ENCODE measurements around the gene NUDT9.
"Not testable (repeated sequence)": the region's sequence is repeated elsewhere in the genome, so short reads cannot be mapped to it uniquely, and the experiment has no call there.

Gene NUDT9, protein sequence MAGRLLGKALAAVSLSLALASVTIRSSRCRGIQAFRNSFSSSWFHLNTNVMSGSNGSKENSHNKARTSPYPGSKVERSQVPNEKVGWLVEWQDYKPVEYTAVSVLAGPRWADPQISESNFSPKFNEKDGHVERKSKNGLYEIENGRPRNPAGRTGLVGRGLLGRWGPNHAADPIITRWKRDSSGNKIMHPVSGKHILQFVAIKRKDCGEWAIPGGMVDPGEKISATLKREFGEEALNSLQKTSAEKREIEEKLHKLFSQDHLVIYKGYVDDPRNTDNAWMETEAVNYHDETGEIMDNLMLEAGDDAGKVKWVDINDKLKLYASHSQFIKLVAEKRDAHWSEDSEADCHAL

DNA sequence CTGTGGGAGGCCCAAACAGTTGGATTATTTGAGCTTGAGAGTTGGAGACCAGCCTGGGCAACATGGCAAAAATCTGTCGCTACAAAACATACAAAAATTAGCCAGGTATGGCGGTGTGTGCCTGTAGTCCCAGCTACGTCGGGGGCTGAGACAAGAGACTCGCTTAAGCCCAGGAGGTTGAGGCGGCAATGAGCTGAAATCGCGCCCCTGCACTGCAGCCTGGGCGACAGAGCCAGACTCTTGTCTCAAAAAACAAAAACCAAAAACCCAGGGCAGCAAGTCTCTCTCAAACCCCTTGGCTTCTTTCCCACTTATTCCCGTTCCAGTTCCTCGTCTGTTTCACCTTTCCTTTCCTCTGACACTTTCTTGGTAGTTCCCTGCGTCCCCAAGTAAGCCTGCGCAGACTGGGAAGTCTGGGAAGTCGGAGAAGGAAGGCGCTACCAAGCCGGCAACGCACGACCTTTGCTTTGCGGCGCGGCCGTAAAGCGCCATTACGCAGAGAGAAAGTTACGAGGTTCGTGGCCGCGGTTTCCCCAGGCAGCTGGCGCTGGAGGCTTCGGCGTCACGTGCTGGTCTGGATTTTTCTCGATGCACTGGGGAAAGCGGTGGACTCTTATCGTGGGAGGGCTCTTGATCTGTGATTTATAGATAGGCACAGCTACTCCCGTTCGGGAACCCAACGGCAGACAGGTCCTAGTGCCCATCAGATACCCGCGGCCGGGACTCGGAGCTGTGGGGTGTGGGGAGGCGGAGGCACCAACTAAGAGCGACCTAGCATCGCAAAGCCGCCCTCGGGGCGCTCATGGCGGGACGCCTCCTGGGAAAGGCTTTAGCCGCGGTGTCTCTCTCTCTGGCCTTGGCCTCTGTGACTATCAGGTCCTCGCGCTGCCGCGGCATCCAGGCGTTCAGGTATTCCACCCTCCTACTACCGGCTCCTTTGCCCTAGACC is at the start of gene NUDT9:
NUDT9 (plus strand) TSS at position 470 of the 949 bp plus-strand sequence; CDS start at position 803, 333 bp downstream.
- peak; percentile 91 to 92 for DNase-seq

DNA sequence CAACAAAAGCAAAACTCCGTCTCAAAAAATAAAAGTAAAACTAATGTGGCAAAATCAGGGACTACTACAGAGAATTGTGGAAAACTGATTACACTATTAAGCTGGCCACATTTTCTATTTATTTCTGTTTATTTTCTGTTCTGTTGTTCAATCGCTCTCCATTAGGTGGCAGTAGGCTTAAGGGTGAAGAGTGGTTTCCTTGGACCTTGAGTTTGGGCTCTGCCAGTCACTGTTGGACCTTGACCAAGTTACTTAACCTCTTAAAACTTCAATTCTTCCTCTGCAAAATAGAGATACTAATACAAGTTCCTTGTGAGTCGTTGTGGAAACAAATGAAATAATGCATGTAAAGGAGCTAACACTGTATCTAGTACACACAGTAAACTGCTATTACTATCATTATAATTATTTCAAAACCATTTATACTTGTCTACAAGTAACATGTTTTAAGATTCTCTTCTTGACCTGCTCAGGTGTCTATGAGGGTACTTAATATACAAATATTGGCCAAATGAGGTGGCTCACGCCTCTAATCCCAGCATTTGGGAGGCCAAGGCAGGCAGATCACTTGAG is 46.6 kb upstream of the NUDT9 start:
- DNase-seq: no peak

DNA sequence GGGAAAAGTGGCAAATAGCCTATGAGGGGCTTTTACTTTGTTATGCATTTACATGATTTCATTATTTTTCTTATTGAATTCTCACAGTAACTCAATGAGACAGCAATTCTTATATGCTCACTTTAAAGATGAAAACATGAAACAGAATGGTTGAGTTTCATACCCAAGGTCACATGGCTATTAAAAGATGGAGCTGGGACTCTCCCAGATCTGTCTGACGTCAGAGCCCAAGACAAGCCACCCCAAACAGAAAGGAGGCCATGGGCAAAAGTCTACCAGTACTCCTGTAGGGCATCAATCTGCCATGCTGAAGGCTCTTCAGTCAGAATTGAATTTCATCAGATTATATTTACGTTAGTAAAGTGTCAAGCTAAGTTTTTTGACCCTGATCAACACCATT is 44.6 kb upstream of the NUDT9 start:
- DNase-seq: no peak

DNA sequence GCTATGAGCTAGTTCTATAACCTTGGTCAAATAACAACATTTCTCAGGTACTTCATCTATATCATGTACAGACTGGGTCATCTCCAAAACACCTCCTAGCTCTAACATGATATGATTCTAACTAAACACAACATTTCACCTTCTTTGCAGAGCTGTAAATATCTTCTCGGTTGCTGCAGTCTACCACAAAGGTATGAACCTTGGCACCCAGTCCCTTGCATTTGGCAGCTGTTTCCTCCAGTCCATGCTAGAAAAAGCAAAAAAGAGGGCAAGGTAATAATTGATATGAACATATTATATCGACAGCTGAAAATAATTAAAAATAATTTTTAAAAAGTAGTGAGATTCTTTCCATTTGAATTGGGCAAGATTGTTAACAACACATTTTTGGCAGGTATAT is 40.3 kb upstream of the NUDT9 start:
- no peak for DNase-seq

DNA sequence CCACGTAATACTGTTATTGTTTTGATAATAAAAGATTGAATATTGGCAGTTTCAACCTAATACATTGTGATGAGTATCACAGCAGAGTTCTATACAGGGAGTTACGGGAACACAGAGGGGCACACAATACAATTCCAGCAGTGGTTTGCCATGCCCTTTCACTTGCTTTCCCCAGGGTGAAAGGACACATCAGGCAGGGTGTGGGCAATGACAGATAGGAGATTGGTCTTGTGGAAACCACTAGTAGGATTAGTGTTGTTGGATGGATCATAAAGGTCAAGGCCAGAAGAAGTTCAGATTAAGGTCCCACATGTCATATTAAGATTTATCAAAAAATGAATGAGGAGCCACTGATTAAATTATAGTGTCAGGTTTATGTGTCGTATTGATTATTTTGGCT is 39.4 kb upstream of the NUDT9 start:
- no peak for DNase-seq

DNA sequence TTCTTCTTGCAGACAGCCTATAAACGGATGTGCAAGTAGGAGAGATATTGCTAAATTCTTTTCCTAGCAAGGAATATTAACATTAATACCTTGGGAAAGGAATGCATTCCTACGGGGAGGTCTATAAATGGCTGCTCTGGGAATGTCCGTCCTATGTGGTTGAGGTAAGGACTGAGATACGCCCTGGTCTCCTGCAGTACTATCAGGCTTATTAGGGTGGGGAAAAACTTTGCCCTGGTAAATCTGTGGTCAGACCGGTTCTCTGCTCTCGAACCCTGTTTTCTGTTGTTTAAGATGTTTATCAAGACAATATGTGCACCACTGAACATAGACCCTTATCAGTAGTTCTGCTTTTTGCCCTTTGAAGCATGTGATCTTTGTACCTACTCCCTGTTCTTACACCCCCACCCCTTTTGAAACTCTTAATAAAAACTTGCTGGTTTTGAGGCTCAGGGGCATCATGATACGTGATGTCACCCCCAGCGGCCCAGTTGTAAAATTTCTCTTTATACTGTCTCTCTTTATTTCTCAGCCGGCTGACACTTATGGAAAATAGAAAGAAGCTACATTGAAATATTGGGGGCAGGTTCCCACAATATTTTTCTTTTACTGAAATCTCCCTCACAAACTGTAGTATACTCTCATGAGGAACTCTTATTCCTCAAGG is 37.8 kb upstream of the NUDT9 start:
- DNase-seq: not testable (repeated sequence)

DNA sequence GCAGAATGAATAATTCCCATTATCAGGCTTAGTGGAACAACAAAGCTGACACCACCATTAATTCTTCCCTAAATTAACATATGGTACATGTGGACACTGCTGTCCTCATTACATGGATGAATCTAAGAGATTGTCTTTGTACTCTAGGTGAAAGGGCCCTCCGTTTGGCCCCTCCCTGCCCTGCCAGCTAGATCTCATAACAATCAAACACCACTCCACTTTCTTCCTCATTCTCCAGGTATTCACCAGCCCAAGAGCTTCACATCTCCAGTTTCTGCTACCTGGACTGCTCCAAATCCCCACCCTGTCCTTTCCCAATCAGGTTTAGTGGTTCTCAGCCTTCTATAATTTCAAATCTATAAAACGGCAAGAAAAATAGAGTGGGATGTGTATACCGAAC is 35.1 kb upstream of the NUDT9 start:
- no peak for DNase-seq

DNA sequence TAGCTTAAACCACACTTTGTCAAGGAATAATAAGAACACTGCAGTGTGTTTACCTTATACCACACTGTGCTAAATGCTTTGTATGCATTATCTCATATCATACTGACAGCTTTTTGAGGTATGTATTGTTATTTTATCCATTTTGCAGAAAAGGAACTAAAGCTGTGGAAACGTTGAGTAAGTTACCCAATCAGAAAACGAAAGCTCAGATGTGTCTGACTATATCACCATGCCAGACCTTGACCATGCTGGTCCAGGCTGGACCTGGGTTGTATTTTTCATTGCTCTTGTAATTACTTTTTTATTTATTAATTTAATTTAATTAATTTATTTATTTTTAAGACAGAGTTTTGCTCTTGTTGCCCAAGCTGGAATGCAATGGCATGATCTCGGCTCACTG is 33.5 kb upstream of the NUDT9 start:
- DNase-seq: no peak

DNA sequence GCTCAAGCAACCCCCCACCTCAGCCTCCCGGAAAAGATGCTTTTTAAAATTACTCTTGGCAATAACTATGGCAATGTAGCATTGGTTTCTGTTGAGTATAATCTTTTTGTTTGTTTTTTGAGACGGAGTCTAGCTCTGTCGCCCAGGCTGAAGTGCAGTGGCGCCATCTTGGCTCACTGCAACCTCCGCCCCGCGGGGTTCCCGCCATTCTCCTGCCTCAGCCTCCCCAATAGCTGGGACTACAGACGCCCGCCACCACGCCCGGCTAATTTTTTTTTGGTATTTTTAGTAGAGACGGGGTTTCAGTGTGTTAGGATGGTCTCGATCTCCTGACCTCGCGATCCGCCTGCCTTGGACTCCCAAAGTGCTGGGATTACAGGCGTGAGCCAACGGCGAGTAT is 32.3 kb upstream of the NUDT9 start:
- DNase-seq: peak in 1 of 2 experiments; percentile 27

DNA sequence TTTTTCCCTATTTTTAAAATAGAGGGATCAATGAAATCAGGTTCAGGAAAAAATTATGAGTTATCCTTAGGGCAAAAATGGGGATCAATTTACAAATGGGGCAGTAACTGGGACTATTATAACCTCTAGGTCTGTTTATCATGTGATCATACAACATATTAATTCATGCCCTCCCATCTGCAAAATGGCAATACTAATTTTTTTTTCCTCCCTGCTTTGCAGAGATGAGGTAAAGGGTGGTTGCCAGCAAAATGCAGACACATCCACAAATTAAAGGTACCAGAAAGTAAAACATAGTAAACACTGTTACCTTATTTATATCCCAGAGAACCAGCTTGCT is 31.9 kb upstream of the NUDT9 start:
- DNase-seq: no peak

DNA sequence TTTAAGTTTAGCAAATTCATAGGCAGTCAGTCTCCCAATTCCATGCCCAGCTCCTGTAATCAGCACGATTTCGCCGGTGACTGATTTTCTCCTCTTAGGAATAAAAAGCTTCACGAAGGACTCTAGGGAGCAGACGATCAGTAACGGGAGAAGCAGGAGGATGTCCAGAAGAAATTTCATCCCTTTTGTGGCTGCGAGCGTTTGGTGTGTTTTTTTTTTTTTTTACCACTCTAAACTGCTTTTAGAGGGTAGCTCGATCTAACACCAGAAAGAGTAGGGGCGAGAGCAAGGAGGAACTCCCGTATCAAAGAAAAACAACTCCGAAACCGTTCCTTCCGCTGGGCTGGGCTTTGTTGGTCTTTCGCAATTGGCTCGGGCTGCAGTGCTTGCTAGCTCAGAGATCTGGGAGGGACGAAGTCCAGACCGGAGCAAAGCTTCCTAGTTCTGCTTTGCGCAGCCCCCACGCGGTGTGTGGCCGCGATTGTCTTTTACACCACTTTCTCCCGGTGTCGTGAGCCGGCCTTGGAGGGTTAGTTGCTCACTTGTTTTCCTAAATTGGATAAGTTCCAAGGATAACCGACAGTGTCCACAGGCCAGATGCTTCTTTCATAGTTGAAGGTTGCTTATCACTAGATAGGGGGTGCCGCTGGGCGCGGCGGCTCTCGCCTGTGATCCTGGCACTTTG is 31.3 kb upstream of the NUDT9 start, which contains the start of gene HSD17B11:
HSD17B11 (minus strand) TSS at position 298 of the 685 bp plus-strand sequence; CDS start at position 180, 118 bp downstream.
- peak; percentile 84 to 86 for DNase-seq

DNA sequence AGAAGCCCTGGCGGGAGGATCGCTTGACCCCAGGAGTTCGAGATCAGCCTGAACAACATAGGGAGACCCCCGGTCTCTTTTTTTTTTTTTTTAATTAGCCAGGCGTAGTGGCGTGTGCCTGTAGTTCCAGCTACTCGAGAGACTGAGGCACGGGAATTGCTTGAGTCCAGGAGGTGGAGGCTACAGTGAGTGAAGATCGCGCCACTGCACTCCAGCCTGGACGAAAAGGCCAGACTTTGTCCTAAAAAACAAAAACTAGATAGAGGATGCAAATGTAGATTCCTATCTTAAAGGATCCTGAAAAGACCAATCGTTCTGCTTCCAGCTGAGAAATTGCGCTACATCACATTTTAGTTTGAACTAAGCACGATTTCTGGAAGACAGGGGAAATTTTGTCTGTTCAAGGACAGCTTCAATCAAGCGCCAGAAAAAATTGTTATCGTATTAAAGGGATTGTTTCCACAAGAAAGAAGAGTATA is 30.8 kb upstream of the NUDT9 start:
- DNase-seq: no peak

DNA sequence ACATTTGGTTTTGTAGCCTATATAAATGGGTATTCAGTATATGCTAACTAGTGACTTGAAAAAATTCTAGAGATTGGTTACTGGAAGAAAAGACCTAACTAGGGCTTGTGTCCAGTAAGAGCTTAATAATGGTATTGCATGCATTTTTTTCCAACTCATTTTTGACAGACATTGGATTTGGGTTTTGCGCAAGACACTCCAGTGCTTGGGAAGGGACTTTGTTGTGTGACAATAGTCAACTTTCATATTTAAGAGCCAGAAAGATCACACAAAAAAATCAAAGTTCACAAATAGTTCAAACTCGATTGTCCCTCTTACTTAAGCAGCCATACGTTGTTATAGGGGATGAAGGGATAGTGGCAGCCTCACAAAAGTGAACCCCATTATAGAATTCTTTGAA is 30.2 kb upstream of the NUDT9 start:
- no peak for DNase-seq

DNA sequence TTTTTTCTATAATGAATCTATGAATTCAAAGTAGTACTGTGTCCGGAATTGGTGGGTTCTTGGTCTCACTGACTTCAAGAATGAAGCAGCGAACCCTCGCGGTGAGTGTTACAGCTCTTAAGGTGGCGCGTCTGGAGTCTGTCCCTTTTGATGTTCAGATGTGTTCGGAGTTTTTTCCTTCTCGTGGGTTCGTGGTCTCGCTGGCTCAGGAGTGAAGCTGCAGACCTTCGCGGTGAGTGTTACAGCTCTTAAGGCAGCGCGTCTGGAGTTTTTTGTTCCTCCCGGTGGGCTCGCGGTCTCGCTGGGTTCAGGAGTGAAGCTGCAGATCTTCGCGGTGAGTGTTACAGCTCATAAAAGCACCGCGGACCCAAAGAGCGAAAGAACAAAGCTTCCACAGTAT is 27.3 kb upstream of the NUDT9 start:
- DNase-seq: peak; percentile 27 to 32

DNA sequence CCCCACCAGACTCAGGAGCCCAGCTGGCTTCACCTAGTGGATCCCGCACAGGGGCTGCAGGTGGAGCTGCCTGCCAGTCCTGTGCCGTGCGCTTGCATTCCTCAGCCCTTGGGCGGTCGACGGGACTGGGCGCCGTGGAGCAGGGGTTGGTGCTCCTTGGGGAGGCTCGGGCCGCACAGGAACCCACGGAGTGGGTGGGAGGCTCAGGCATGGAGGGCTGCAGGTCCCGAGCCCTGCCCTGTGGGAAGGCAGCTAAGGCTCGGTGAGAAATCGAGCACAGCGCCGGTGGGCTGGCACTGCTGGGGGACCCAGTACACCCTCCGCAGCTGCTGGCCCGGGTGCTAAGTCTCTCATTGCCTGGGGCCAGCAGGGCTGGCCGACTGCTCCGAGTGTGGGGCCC is 26.5 kb upstream of the NUDT9 start:
- not testable (repeated sequence) for DNase-seq

DNA sequence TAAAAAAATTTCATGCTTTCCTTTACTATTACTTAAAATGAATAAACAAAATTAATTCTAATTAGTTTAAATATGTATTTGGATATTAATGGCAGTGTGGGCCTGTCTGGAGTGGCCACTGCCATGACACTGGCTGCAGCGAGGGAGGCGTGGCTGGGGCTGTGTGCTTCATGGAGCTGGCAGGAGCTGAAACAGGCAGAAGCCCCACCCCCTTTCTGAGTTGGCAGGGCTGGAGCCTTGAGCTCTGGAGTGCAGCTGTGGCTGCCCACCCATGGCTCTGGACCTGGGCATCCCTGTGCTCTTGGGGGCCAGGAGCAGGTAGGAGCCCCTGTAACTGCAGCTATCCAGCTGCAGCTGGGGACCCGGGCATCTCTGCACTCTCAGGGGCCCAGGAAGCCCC is 23.2 kb upstream of the NUDT9 start:
- no peak for DNase-seq

DNA sequence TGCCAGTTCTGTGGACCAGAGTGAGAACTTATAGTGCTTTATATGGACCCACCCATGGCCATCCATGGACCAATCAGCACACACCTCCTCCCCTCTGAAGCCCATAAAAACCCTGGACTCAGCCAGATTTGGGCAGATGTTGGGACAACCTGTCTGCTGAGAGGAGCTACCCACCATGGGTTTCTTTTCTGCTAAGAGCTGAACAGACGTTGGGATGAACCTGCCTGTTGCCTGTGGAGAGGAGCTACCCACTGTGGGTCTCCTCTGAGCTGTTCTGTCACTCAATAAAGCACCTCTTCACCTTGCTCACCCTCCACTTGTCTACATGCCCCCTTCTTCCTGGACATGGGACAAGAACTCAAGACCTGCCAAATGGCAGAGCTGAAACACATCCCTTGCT is 22.4 kb upstream of the NUDT9 start:
- no peak for DNase-seq

DNA sequence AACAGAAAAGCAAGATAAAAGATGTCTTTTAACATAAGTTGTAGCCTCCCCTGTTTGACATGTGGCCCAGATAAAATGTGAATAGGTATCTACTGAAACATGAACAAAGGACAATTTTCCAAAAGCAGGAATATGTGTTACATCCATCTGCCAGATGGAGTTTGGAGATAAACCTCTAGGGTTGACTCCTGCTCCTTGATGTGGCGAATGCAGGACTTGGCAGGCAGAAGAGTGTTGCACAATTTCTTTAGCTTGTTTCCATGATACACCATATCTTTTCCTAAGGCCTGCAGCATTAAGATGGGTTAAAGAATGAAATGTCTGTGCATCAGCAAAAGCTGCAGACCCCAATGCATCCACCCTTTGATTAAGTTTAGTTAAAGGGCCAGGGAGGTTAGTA is 18.6 kb upstream of the NUDT9 start:
- DNase-seq: not testable (repeated sequence)

DNA sequence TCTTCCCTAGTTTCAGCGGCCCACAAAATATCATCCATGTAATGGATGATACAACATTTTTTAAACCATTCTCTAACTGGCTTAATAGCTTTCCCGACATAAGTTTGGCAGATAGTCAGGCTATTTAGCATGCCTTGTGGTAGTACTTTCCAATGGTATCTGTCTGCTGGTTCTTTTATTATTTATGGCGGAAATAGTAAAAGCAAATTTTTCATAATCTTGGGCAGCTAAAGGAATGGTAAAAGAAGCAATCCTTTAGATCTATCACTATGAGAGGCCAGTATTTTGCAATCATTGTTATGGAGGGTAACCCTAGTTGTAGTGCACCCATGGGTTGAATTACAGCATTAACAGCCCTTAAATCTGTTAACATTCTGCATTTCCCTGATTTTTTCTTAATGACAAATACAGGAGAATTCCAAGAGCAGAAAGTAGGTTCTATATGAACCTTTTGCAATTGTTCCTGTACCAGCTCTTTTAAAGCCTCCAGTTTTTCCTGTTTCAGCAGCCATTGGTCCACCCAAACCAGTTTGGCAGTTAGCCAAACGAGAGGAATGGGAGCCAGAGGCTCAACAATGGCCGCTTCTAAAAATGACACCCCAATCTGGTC is 17.1 kb upstream of the NUDT9 start:
- DNase-seq: no peak

DNA sequence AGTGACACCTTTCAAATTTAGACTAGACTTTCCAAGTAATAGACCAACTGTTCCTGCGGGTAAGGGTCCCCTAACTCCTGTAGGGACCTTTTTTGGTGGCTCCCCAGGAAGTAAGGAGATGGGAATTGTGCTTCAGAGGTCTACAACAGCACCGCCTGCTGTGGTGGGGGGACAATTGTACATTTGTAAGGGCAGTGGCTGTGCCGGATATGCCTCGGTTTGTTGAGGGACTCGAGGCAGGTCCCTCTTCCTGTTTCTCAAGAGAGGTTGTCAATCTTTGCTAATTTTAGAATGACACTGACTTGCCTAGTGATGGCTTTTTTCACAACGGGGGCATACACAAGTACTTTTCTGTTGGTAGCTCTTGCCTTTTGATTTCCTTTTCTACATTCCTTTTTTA is 15.9 kb upstream of the NUDT9 start:
- DNase-seq: no peak

DNA sequence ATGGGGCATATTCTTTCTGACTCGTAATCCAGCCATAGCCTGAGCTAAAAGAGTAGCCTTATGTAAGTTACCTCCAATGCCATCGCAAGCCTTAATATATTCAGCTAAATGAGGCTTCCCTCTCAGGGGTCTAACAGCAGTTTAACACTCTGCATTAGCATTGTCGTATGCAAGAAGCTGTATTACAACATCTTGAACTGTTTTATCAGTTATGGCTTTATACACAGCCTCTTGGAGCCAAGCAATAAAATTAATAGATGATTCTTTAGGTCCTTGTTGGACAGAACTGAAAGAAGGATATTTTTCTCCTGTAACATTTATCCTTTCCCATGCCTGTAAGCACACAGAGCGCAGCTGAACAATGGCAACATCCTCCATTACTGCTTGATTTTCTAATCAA is 15.5 kb upstream of the NUDT9 start:
- DNase-seq: not testable (repeated sequence)

DNA sequence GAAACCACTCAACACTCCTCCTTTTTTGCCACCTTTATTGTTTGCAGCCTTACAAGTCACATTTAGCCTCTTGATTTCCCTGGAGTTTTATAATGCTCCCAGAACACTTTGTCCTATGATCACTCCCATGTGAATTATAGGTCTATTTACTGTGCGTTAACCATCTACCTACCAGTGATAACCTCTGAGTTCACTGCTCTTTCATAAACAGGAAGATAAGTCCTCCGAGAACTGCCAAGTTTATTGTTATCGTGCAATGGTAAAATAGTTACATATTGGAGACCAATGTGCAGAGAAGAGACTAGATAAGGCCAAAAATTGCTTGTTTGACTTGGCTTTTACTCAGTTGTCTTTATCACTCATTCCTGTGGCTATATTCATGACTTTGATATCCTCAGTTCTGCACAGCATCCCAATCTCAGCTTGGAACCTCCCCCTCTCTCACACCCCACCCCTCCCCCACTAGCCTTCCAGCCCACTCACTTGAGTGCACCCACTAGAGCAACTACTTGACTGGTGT is 12.9 kb upstream of the NUDT9 start:
- no peak for DNase-seq

Data from activated T-cell treated with anti-CD3 and anti-CD28 coated beads, Interleukin-2, amount 50 U/mL, for 48 hours (primary cell).